HG03064 (cell line): ENCODE data around the gene PTPRD.

Experiments
- ATAC-seq: cut with Tn5 transposase; IDR thresholded peaks from one replicate; pipeline ENCODE4 v1.9.1; 2021; ENCODE audit warnings: low read depth; ENCODE audit not compliant: unreplicated experiment

Gene PTPRD

GRCh38 chr9:8362250-8362649, 2250.6 kb downstream of the PTPRD start:
- peak; percentile 61 for ATAC-seq

- no peak for ATAC-seq
Observed at GRCh38 chr9:8361364-8361763, 2251.4 kb downstream of the PTPRD start.

- ATAC-seq = no peak
Observed at GRCh38 chr9:8356406-8356805, 2256.4 kb downstream of the PTPRD start.

- ATAC-seq = no peak
Observed at GRCh38 chr9:8351436-8351835, 2261.4 kb downstream of the PTPRD start.

GRCh38 chr9:8349901-8350300, 2262.9 kb downstream of the PTPRD start:
- ATAC-seq = no peak

GRCh38 chr9:8349376-8349775, 2263.4 kb downstream of the PTPRD start:
- no peak for ATAC-seq

- no peak for ATAC-seq
Observed at GRCh38 chr9:8348756-8349155, 2264.0 kb downstream of the PTPRD start.

- ATAC-seq = no peak
Observed at GRCh38 chr9:8346296-8346695, 2266.5 kb downstream of the PTPRD start.

GRCh38 chr9:8338767-8339510, 2273.9 kb downstream of the PTPRD start:
- ATAC-seq = no peak

GRCh38 chr9:8337834-8338766, 2274.7 kb downstream of the PTPRD start:
- no peak for ATAC-seq

GRCh38 chr9:8332871-8333270, 2279.9 kb downstream of the PTPRD start:
- ATAC-seq = no peak

- ATAC-seq = no peak
Observed at GRCh38 chr9:8332331-8332650, 2280.5 kb downstream of the PTPRD start.

GRCh38 chr9:8331507-8332330, 2281.1 kb downstream of the PTPRD start:
- no peak for ATAC-seq

GRCh38 chr9:8329561-8330283, 2283.1 kb downstream of the PTPRD start:
- ATAC-seq = no peak

- no peak for ATAC-seq
Observed at GRCh38 chr9:8315211-8315610, 2297.6 kb downstream of the PTPRD start.

GRCh38 chr9:8309258-8309657, 2303.5 kb downstream of the PTPRD start:
- ATAC-seq = no peak

- no peak for ATAC-seq
Observed at GRCh38 chr9:8304720-8305119, 2308.1 kb downstream of the PTPRD start.

GRCh38 chr9:8301296-8301695, 2311.5 kb downstream of the PTPRD start:
- ATAC-seq = no peak

GRCh38 chr9:8297047-8297446, 2315.8 kb downstream of the PTPRD start:
- no peak for ATAC-seq

GRCh38 chr9:8292657-8293056, 2320.1 kb downstream of the PTPRD start:
- ATAC-seq = no peak
